GM08714 (cell line): Measurements from ENCODE around the gene HIVEP1.

ENCODE experiments used
- H3K4me3 ChIP-seq: fragments of 200-500 bp; sonication (Bioruptor generic); 2 replicates; pipeline ENCODE4 v1.5.1; 2014; ENCODE audit warnings: mild to moderate bottlenecking, low read length, inconsistent platforms
- ZNF274 ChIP-seq: IDR thresholded peaks from 2 replicates; pipeline ENCODE4 v1.6.1; 2012; ENCODE audit warnings: mild to moderate bottlenecking, low read depth, low read length

HIVEP1 gene

DNA sequence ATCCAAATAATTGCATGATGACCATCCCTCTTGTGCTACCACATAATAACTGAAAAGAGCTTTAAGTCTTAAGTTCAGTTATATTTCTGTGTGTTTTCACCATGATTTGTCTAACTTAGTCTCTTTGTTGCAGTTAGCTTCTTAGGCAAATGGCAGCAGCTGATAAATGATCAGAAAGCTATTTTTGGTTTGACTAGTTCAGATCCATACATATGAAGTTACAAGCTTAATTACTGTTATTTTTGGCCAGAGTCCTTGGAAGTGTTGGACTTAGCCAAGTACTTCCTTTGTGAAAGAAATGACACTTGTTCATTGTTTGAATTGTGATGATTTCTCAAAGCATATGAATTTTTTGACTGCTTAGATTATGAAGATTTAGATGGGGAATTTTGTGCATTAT, 54.2 kb downstream of the HIVEP1 start:
- H3K4me3 ChIP-seq = peak overlapping the region; percentile 32; the same call in 1 of the 2 replicates
- no peak for TF ChIP-seq ZNF274

GRCh38 chr6:12068899-12069557, 56.9 kb downstream of the HIVEP1 start:
- no peak overlapping the region for H3K4me3 ChIP-seq
- TF ChIP-seq ZNF274 = no peak

DNA sequence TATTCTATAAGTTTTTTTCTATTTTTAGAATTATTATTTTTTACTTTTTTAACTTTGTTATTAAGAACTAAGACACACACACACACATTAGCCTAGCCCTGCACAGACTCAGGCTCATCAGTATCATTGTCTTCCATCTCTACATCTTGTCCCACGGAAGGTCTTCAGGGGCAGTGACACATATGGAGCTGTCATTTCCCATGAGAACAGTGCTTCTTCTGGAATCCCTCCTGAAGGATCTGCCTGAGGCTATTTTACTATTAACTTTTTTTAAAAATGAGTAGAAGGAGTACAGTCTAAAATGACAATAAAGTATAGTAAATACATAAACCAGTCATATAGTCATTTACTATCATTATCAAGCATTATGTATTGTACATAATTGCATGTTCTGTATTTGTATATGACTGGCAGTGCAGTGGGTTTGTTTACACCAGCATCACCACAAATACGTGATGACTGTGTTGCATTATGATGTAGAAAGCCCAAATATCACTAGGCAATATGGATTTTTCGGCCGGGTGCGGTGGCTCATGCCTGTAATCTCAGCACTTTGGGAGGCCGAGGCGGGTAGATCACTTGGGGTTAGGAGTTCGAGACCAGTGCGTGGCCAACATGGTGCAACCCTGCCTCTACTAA, 57.9 kb downstream of the HIVEP1 start:
- TF ChIP-seq ZNF274 = no peak
- H3K4me3 ChIP-seq = no peak overlapping the region

DNA sequence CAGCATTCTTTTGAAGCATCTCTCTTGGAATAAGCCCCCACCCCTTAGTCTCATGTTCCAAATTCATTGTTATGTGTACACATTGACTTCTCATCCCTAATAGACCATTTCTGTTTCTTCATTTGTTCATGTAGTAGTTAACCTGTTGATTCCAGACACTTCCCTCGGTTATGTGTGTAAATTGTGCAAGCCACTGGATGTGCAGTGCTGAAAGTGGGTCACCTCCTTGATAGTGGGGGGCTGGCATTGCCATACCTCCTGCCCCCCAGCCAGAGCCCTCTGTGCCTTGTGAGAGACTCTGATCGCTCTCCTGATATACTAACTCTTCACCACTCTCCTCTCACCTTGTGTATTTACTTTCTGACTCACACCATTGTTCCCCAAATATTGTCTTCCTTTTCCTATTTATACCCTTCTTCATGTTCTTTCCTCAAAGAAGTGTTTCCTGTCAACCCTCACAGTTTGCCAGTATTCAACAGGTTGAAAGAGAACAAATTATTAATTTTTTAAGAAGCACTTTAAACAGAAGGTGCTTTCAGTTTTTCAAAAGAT, 59.0 kb downstream of the HIVEP1 start:
- no peak for TF ChIP-seq ZNF274
- no peak overlapping the region for H3K4me3 ChIP-seq

DNA sequence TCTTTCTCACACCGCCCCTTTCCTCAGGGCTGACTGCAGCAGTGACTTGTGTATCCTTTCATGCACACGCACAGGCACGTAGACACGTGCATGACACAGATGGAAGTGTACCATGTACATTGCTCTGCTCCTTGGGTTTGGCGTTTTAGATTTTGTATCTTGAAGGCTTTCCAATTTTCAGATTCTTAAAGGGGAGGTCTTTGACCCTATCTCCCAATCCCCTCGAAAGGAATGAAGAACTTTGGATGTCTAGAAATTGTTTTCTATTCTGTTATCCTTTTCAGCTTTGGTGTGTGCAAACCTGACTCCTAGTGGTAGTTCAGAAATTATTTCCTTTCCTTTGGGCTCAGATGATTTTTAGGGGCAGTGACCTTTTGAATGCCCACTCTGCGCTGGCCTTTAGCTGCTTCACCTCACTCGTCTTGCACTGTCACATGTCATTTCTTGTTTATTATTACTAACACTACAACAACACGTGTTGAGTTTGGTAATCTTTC, 63.0 kb downstream of the HIVEP1 start:
- H3K4me3 ChIP-seq = no peak overlapping the region

DNA sequence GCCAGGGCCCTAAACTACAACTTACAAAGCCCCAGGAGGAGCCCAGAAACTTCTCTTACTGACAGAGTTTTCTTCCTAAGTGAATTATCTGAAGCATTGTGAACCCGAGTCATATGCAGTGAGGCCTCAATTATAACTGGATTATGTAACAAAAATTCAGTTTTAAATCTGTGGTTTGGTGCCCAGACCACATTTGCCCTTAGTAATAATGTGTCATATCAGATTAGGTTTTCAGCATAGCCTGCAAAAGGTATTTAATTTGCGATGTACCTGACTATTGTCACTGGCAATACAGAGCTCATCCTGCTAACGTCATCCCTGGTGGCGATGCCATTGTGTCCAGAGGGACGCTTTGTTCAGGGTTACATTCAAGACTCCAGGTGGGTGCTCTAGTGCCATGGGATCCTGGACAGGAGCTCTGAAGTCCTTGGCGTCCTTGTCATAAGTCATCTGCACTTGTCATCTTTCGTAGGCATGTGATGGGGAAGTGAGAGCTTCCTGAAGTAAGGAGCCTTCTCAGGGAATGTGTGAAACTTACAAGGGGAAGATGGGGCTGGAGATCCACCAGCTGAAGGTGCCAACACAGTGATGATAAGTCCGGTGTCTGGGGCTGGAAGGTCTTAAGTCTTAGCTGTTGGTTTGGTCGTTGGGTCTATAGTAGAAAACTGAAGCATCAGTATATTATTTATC, 65.1 kb downstream of the HIVEP1 start:
- no peak for TF ChIP-seq ZNF274
- no peak overlapping the region for H3K4me3 ChIP-seq

More for the DNA sequence above, 63.0 kb downstream of the HIVEP1 start:
- no peak for TF ChIP-seq ZNF274

- TF ChIP-seq ZNF274 = no peak
- H3K4me3 ChIP-seq = no peak overlapping the region
Measured at GRCh38 chr6:12078014-12078413, 65.9 kb downstream of the HIVEP1 start.

DNA sequence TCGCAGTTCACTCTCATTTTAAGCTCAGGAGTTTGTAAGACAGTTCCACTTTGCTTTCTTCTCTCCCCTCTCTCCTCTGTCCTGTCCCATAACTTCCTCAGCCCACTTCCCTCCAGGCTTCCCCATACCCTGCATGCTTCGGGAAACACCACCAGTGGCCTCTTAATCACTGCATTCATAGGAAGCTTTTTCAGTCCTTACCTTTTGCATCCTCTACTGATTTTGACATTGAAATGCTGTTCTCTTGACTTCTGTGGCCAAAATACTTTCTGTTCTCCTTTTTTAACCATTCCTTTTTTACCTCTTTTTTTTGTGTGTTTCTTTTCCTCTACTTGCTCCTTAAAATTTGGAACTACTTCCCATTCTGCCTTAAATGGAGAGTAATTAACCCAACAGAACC, 69.7 kb downstream of the HIVEP1 start:
- no peak overlapping the region; the same call in 1 of the 2 replicates for H3K4me3 ChIP-seq
- no peak for TF ChIP-seq ZNF274

DNA sequence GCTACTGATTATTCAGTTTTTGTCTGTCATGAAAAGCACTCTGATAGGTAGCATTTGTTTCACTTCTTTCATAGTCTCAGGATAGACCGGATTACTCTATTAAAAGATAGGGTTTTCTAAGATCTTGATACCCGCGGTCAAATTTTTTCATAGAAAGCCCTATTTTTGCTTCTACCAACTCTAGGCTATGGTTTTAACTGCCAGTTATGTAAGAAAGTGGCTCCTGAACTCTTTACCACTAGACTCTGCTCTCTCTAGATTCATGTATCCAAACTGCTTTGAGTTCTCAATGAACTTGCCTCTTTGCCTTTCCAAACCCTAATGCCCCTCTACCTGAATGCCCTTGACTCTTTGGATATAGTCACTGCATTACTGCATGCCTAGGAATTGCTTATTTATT, 70.3 kb downstream of the HIVEP1 start:
- no peak overlapping the region for H3K4me3 ChIP-seq
- TF ChIP-seq ZNF274 = no peak

DNA sequence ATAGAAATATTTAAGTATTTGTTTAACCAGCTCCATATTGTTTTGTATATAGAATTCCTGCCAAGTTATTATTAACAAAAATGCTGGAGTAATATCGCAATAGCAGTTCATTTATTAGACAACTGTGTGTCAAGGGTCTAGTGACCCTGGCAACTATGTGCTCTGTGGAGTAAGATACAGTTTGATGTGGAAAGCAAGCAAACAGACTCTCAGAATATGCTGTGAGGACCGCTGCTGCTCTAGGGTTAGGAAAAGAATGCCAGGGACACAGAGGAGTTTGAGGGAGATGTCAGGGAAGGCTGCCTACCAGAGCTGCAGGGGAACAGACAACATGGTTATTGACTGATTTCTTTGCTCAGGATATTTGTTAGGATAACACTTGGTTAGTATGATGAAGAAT, 71.2 kb downstream of the HIVEP1 start:
- no peak for TF ChIP-seq ZNF274
- H3K4me3 ChIP-seq = no peak overlapping the region

DNA sequence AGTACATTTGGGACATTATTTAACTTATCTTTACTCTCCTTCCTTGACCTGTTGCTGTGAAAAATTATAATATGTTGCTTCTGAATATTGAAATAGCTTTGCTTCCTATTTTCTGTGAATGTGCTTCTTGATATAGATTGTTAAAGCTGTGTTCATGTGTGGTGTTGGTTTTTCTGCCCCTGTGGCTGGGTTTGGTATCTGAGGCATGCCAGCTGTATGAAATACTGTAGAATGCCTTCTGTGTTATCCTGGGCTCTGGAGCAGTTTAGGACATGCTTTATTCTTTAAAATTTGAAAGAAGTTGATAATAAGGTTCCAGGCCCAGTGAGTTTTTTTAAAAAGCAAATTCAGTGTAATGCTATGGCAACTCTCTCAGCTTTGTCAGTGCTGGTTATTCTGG, 71.7 kb downstream of the HIVEP1 start:
- no peak overlapping the region for H3K4me3 ChIP-seq
- TF ChIP-seq ZNF274 = no peak

DNA sequence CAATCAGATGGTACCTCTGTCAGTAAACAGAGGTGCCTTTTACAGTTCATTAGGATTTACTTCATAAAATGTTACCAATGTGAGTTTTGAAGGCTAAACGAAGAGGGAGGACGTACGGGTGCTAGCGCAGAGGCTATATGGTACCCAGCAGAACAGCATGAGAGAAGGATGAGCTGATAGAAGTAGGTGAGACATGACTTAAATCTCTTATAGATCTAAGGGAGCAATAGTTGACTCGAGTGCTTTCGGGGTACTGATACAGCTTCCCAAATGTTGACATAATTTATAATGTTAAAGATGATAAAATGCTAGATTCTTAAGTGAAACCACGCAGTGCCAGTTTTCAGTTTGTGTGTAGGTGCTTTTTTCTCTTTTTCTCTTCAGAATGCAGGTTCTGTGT, 72.6 kb downstream of the HIVEP1 start:
- no peak overlapping the region for H3K4me3 ChIP-seq
- TF ChIP-seq ZNF274 = no peak

GRCh38 chr6:12088531-12088930, 76.4 kb downstream of the HIVEP1 start:
- TF ChIP-seq ZNF274 = no peak
- H3K4me3 ChIP-seq = no peak overlapping the region

GRCh38 chr6:12090714-12091113, 78.6 kb downstream of the HIVEP1 start:
- no peak for TF ChIP-seq ZNF274
- no peak overlapping the region for H3K4me3 ChIP-seq

DNA sequence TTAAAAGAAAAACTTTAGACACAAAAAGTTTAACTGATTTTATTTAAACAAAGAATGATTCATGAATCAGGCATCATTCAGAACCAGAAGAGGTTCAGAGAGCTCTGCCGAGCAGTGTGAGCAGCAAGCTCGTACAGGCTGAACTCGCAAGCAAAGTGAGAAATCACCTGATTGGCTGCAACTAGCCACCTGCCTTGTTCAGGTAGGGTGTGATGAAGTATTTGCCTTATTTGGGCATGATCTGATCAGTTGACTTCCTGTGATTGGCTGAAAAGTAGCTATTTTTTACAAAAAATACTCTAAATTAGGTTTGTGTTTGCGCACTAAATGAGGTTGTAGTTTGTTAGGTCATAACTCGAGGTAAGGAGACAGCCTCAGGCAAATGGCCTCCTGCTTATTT, 80.7 kb downstream of the HIVEP1 start:
- TF ChIP-seq ZNF274 = no peak
- no peak overlapping the region for H3K4me3 ChIP-seq
